PFSK-1 (cell line): Measurements from ENCODE around the gene PLXDC2.

ENCODE experiments used
- POLR2AphosphoS5 ChIP-seq: IDR thresholded peaks from 2 replicates; pipeline ENCODE4 v1.6.1; 2012; ENCODE audit warnings: low read depth, mild to moderate bottlenecking, control low read depth, low read length, moderate library complexity
- REST ChIP-seq, 2 experiments: IDR thresholded peaks; 2 replicates each; pipeline versions ENCODE4 v1.6.1 to v1.8.0; 2011 to 2012; ENCODE audit warnings: low read depth in 2 of 2, low read length in 2 of 2, control low read depth in 1 of 2, inconsistent platforms in 1 of 2, mild to moderate bottlenecking in 1 of 2, moderate library complexity in 1 of 2; ENCODE audit not compliant: insufficient read depth in 1 of 2
- TAF1 ChIP-seq: IDR thresholded peaks from 2 replicates; pipeline ENCODE4 v1.6.1; 2012; ENCODE audit warnings: low read length, control low read depth, borderline replicate concordance; ENCODE audit not compliant: insufficient read depth

- TF ChIP-seq REST (IDR thresholded peaks at IDR 0.05; ENCODE audit: insufficient read depth in 1 of 2, low read depth in 2 of 2, low read length in 2 of 2) (no peak), POLR2AphosphoS5 (no peak), TAF1 (no peak)
These were observed 259.5 kb downstream of the PLXDC2 start for GRCh38 chr10:20075713-20076112.
